Retinal pigment epithelial cell (primary cell): ENCODE measurements around the gene SYMPK.
"Not testable (repeated sequence)": the region's sequence is repeated elsewhere in the genome, so short reads cannot be mapped to it uniquely, and the experiment has no call there.

Source experiments
- DNase-seq: peaks from one replicate; pipeline ENCODE4 v3.0.0-alpha.2; 2010; ENCODE audit warnings: low read depth
- H3K4me3 ChIP-seq: 2 replicates; pipeline ENCODE4 v1.5.1; 2011; ENCODE audit warnings: mild to moderate bottlenecking, low read length, control low read depth, moderate library complexity
- CTCF ChIP-seq: conservative IDR thresholded peaks from 2 replicates; pipeline ENCODE4 v1.5.1; 2011; ENCODE audit warnings: low read depth, low read length, control low read depth, inconsistent platforms

The SYMPK gene

GRCh38 chr19:45901912-45902650, 39.1 kb upstream of the SYMPK start, which contains the start of gene MYPOP:
Gene MYPOP (minus strand): TSS chr19:45902613. CDS start chr19:45901773, 840 bp downstream.
- H3K4me3 ChIP-seq = peak within 1 kb of the TSS; percentile 83
- TF ChIP-seq CTCF = no peak
- no peak for DNase-seq

DNA sequence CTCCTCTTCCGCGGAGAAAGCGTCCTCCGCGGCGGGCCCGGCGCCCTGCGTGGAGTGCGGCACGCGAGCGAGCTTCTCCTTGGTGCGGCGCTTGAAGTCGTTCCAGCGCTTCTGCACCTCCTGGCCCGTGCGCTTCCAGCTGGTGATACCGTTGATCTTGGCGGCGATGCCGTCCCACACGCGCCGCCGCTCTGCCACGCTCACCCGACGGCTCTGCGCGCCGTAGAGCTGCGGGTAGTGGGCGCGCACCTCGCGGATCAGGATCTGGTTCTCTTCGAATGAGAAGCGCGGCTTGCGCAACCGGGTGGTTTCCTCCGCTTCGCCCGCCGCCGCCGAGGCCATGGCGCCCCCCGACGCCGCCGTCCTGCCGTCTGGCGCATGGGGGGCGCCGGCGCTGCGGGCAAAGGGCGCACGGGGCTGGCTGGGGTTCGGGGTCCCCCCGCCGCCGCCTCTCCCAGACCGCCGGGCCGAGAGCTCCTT, 38.5 kb upstream of the SYMPK start:
- no peak for DNase-seq
- no peak for TF ChIP-seq CTCF
- H3K4me3 ChIP-seq = peak overlapping the region; percentile 37

DNA sequence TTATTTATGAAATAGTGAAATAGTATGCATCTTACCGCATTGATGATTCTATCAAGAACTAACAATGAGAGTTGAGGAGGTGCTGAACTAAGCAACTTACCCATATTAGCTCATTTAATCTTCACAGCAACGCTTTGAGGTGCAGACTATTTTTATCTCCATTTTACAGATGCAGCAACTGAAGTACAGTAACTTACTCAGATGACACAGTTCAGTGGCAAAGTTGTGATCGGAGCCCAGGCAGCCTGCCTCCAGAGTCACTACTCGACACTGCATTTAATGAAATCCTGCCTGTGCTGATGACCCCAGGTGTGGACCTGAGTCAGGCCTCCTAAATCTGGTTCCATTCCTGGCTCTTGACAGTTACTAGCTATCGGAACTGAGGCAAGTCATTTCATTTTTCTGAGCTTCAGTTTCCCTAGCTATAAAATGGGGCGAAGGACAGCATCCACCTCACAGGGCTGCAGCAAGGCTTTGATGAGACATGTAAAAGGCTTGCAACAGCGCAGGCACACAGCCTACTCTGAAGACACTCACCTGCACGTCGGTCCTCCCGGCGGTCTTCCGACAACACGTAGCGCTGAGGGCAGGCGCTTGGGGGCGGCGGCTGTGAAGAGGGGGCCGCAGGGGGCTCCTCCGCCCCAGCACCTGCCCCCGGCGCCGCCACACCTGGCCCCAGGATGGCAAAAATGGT, 37.9 kb upstream of the SYMPK start:
- H3K4me3 ChIP-seq = peak overlapping the region; percentile 37
- TF ChIP-seq CTCF = no peak
- no peak for DNase-seq

DNA sequence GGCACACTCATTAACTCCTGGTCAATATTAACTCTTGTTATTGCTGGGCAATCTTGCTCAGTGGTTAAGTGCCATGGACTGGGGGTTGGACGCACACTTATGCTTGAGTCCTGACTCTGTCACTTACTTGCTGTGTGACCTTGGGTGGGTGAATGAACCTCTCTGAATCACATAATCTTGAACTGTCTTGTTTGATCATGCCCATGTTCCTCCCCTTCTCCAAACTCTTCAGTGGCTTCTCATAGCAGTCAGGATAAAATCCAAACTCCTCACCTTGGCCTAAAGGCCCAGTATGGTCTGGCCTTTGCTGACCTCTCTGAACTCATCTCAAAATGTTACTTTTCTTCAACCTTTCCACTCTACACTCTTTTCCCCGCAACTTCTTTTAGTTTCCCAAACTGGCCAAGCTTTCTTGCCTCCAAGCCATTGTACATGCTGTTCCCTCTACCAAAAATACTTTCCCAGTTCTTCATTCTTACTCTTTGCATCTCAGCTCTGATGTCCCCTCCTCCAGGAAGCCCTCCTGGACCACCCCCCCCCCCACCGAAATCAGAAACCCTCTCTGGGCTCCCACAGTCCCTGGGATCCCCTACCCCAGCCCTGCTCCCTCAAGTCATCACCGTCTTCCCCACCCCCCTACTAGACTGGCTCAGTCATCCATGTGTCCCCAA, 37.1 kb upstream of the SYMPK start:
- no peak for TF ChIP-seq CTCF
- DNase-seq = no peak
- no peak overlapping the region for H3K4me3 ChIP-seq

DNA sequence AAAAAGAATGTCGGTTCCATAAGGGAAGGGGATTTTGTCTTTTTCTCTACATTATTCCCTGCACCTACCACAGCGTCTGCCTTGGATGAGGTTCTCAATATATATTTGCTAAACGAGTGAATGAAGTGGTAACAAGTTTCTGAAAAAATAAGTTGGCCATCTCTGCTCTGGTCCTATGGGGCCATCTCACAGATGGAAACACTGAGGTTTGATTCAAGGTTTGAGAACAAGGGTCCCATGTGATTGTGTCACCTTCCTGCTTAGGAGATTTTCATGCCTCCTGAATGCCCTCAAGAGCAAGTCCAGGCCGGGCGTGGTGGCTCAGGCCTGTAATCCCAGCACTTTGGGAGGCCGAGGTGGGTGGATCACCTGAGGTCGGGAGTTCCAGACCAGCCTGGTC, 36.3 kb upstream of the SYMPK start:
- no peak for TF ChIP-seq CTCF
- H3K4me3 ChIP-seq = no peak overlapping the region
- no peak for DNase-seq

GRCh38 chr19:45897261-45897812, 34.4 kb upstream of the SYMPK start:
- TF ChIP-seq CTCF = no peak
- no peak for DNase-seq

GRCh38 chr19:45895983-45896599, 33.1 kb upstream of the SYMPK start:
- H3K4me3 ChIP-seq, DNase-seq: not testable (repeated sequence)

More at GRCh38 chr19:45897261-45897812, 34.4 kb upstream of the SYMPK start:
- H3K4me3 ChIP-seq = no peak overlapping the region
